OCI-LY3 (cell line): ENCODE results near the gene FARP1.

Experiments used
- CTCF ChIP-seq: fragments of 200-600, 300-600 bp; sonication (generic); IDR thresholded peaks from 2 replicates; pipeline ENCODE4 v1.5.1; 2014; ENCODE audit warnings: antibody characterized with exemption, low read length, low read depth
- EZH2phosphoT487 ChIP-seq: fragments of 200-600 bp; shearing (Covaris generic); IDR thresholded peaks from 2 replicates; pipeline ENCODE4 v1.6.1; 2018; ENCODE audit warnings: antibody characterized with exemption, mixed run types, low read depth

GRCh38 chr13:98226496-98226895 is 83.6 kb downstream of the FARP1 start:
- TF ChIP-seq CTCF (no peak), EZH2phosphoT487 (no peak)
